ENCODE measurements around the gene RAB1A.
A peak's percentile ranks its signal among the peaks of the same experiment; 100 is the strongest.
"Not testable (repeated sequence)": the region's sequence is repeated elsewhere in the genome, so short reads cannot be mapped to it uniquely, and the experiment has no call there.

RAB1A gene

GRCh38 chr2:65129826-65130663 is at the start of gene RAB1A:
Gene RAB1A (minus strand): TSS chr2:65130106. CDS start chr2:65129915, 191 bp downstream.
- DNase-seq (ENCODE audit: low spot score) = peak; percentile 98

GRCh38 chr2:65177751-65178442 is 48.0 kb upstream of the RAB1A start:
- no peak for DNase-seq (ENCODE audit: low spot score)

GRCh38 chr2:65175894-65176530 is 46.1 kb upstream of the RAB1A start:
- DNase-seq (ENCODE audit: low spot score) = no peak

GRCh38 chr2:65174031-65174430 is 44.1 kb upstream of the RAB1A start:
- DNase-seq (ENCODE audit: low spot score) = not testable (repeated sequence)

- DNase-seq (ENCODE audit: low spot score) = no peak
Measured at GRCh38 chr2:65172994-65173790, 43.3 kb upstream of the RAB1A start.

- DNase-seq (ENCODE audit: low spot score) = not testable (repeated sequence)
Measured at GRCh38 chr2:65170611-65171477, 40.9 kb upstream of the RAB1A start.

GRCh38 chr2:65169760-65170136 is 39.8 kb upstream of the RAB1A start:
- peak; percentile 64 for DNase-seq (ENCODE audit: low spot score)

- DNase-seq (ENCODE audit: low spot score) = no peak
Measured at GRCh38 chr2:65165558-65165957, 35.7 kb upstream of the RAB1A start.

GRCh38 chr2:65164426-65164891 is 34.6 kb upstream of the RAB1A start:
- DNase-seq (ENCODE audit: low spot score) = no peak

GRCh38 chr2:65161551-65162100 is 31.7 kb upstream of the RAB1A start:
- DNase-seq (ENCODE audit: low spot score) = no peak

GRCh38 chr2:65159906-65160305 is 30.0 kb upstream of the RAB1A start:
- no peak for DNase-seq (ENCODE audit: low spot score)

GRCh38 chr2:65159261-65159660 is 29.4 kb upstream of the RAB1A start:
- DNase-seq (ENCODE audit: low spot score) = no peak

GRCh38 chr2:65158557-65158956 is 28.7 kb upstream of the RAB1A start:
- DNase-seq (ENCODE audit: low spot score) = peak; percentile 28

- not testable (repeated sequence) for DNase-seq (ENCODE audit: low spot score)
Measured at GRCh38 chr2:65157856-65158255, 27.9 kb upstream of the RAB1A start.

- DNase-seq (ENCODE audit: low spot score) = no peak
Measured at GRCh38 chr2:65156041-65156440, 26.1 kb upstream of the RAB1A start.

GRCh38 chr2:65153515-65153914 is 23.6 kb upstream of the RAB1A start:
- DNase-seq (ENCODE audit: low spot score) = no peak

GRCh38 chr2:65146078-65146477 is 16.2 kb upstream of the RAB1A start:
- no peak for DNase-seq (ENCODE audit: low spot score)

GRCh38 chr2:65144571-65144970 is 14.7 kb upstream of the RAB1A start:
- DNase-seq (ENCODE audit: low spot score) = no peak

GRCh38 chr2:65142515-65142914 is 12.6 kb upstream of the RAB1A start:
- DNase-seq (ENCODE audit: low spot score) = peak; percentile 20

GRCh38 chr2:65137197-65137775 is 7.4 kb upstream of the RAB1A start:
- DNase-seq (ENCODE audit: low spot score) = no peak
